ENCODE measurements around the gene SMCO2. TPM values are rescaled to one million over a fixed set of nuclear protein-coding genes. Genes with fewer than 3 reads are reported as not detected.

The SMCO2 gene
- total and polyA plus RNA-seq, 2 of the 13 experiments (the other 11 are each of a cell fraction or from before 2014, with no cell fraction given), result 0.15 TPM; not detected in 1

GRCh38 chr12:27549801-27550652 is 103.5 kb downstream of the SMCO2 start (continued):
- no peak for TF ChIP-seq ZBTB49 (CRISPR knock-in tag; IDR thresholded peaks at IDR 0.05; ENCODE audit: borderline replicate concordance)
- TF ChIP-seq, protein P1, sequence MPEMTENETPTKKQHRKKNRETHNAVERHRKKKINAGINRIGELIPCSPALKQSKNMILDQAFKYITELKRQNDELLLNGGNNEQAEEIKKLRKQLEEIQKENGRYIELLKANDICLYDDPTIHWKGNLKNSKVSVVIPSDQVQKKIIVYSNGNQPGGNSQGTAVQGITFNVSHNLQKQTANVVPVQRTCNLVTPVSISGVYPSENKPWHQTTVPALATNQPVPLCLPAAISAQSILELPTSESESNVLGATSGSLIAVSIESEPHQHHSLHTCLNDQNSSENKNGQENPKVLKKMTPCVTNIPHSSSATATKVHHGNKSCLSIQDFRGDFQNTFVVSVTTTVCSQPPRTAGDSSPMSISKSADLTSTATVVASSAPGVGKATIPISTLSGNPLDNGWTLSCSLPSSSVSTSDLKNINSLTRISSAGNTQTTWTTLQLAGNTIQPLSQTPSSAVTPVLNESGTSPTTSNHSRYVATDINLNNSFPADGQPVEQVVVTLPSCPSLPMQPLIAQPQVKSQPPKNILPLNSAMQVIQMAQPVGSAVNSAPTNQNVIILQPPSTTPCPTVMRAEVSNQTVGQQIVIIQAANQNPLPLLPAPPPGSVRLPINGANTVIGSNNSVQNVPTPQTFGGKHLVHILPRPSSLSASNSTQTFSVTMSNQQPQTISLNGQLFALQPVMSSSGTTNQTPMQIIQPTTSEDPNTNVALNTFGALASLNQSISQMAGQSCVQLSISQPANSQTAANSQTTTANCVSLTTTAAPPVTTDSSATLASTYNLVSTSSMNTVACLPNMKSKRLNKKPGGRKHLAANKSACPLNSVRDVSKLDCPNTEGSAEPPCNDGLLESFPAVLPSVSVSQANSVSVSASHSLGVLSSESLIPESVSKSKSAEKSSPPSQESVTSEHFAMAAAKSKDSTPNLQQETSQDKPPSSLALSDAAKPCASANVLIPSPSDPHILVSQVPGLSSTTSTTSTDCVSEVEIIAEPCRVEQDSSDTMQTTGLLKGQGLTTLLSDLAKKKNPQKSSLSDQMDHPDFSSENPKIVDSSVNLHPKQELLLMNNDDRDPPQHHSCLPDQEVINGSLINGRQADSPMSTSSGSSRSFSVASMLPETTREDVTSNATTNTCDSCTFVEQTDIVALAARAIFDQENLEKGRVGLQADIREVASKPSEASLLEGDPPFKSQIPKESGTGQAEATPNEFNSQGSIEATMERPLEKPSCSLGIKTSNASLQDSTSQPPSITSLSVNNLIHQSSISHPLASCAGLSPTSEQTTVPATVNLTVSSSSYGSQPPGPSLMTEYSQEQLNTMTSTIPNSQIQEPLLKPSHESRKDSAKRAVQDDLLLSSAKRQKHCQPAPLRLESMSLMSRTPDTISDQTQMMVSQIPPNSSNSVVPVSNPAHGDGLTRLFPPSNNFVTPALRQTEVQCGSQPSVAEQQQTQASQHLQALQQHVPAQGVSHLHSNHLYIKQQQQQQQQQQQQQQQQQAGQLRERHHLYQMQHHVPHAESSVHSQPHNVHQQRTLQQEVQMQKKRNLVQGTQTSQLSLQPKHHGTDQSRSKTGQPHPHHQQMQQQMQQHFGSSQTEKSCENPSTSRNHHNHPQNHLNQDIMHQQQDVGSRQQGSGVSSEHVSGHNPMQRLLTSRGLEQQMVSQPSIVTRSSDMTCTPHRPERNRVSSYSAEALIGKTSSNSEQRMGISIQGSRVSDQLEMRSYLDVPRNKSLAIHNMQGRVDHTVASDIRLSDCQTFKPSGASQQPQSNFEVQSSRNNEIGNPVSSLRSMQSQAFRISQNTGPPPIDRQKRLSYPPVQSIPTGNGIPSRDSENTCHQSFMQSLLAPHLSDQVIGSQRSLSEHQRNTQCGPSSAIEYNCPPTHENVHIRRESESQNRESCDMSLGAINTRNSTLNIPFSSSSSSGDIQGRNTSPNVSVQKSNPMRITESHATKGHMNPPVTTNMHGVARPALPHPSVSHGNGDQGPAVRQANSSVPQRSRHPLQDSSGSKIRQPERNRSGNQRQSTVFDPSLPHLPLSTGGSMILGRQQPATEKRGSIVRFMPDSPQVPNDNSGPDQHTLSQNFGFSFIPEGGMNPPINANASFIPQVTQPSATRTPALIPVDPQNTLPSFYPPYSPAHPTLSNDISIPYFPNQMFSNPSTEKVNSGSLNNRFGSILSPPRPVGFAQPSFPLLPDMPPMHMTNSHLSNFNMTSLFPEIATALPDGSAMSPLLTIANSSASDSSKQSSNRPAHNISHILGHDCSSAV (CRISPR knock-in tag; IDR thresholded peaks at IDR 0.05; ENCODE audit: borderline replicate concordance), result no peak
- peak; percentile 77 for TF ChIP-seq GATAD1 (CRISPR knock-in tag; IDR thresholded peaks at IDR 0.05)
- TF ChIP-seq ZNF878 (CRISPR knock-in tag; IDR thresholded peaks at IDR 0.05), result peak; percentile 96
- TF ChIP-seq, protein P2, sequence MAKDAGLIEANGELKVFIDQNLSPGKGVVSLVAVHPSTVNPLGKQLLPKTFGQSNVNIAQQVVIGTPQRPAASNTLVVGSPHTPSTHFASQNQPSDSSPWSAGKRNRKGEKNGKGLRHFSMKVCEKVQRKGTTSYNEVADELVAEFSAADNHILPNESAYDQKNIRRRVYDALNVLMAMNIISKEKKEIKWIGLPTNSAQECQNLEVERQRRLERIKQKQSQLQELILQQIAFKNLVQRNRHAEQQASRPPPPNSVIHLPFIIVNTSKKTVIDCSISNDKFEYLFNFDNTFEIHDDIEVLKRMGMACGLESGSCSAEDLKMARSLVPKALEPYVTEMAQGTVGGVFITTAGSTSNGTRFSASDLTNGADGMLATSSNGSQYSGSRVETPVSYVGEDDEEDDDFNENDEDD (CRISPR knock-in tag; IDR thresholded peaks at IDR 0.05; ENCODE audit: borderline replicate concordance), result peak; percentile 60; the same call in 1 of the 2 replicates
- peak; percentile 67; the same call in 1 of the 2 replicates for TF ChIP-seq KDM5B (CRISPR knock-in tag; IDR thresholded peaks at IDR 0.05; ENCODE audit: borderline replicate concordance)
- TF ChIP-seq, protein P3, sequence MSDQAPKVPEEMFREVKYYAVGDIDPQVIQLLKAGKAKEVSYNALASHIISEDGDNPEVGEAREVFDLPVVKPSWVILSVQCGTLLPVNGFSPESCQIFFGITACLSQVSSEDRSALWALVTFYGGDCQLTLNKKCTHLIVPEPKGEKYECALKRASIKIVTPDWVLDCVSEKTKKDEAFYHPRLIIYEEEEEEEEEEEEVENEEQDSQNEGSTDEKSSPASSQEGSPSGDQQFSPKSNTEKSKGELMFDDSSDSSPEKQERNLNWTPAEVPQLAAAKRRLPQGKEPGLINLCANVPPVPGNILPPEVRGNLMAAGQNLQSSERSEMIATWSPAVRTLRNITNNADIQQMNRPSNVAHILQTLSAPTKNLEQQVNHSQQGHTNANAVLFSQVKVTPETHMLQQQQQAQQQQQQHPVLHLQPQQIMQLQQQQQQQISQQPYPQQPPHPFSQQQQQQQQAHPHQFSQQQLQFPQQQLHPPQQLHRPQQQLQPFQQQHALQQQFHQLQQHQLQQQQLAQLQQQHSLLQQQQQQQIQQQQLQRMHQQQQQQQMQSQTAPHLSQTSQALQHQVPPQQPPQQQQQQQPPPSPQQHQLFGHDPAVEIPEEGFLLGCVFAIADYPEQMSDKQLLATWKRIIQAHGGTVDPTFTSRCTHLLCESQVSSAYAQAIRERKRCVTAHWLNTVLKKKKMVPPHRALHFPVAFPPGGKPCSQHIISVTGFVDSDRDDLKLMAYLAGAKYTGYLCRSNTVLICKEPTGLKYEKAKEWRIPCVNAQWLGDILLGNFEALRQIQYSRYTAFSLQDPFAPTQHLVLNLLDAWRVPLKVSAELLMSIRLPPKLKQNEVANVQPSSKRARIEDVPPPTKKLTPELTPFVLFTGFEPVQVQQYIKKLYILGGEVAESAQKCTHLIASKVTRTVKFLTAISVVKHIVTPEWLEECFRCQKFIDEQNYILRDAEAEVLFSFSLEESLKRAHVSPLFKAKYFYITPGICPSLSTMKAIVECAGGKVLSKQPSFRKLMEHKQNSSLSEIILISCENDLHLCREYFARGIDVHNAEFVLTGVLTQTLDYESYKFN (CRISPR knock-in tag; conservative IDR thresholded peaks at IDR 0.05), result peak; percentile 97
- peak; percentile 66 for TF ChIP-seq NR2C2 (CRISPR knock-in tag; IDR thresholded peaks at IDR 0.05; ENCODE audit: borderline replicate concordance)

Measured in HepG2 (cell line).